Peyer's patch (tissue), 4 donors: ENCODE measurements around the gene TRIM17.

ENCODE experiments used
- CTCF ChIP-seq, 6 experiments: fragments of 450-650 bp in 4 of 6; fragments of 200-600 bp in 2 of 6; sonication (generic) in 1 of 6; IDR thresholded peaks; one replicate each; pipeline ENCODE4 v1.5.1; 2017 to 2019; ENCODE audit warnings: antibody characterized with exemption in 6 of 6, mild to moderate bottlenecking in 3 of 6, moderate library complexity in 1 of 6
- POLR2A ChIP-seq, 2 donors: fragments of 450-650 bp; IDR thresholded peaks; one replicate each; pipeline ENCODE4 v1.5.1; 2017; ENCODE audit warnings: antibody characterized with exemption in 2 of 2, mild to moderate bottlenecking in 2 of 2, moderate library complexity in 2 of 2

DNA sequence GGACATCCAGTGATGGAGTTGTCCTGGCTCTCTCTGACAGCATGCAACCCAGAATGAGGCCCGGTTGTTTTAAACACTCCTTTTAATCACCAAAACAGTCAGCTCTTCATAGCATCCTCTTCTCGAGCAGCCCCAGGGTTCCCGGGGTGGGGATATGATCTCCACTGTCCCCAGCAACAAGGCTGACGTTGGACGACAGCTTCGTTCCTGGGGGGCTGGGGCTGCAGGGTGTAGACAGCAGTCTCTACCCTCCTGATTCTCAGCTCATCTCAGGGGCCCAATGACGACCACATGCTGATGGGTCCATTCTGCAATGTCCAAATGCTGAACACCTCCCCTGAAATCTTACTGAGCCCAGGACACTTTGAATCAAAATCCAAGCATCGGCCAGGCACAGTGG is 37.0 kb downstream of the TRIM17 start:
- TF ChIP-seq CTCF (IDR thresholded peaks at IDR 0.05) (no peak), POLR2A (IDR thresholded peaks at IDR 0.05) (no peak)
